Peyer's patch (tissue), 4 donors: ENCODE results near the gene SUN5. TPM values are rescaled to one million over a fixed set of nuclear protein-coding genes. Genes with fewer than 3 reads are reported as not detected.

Experiments
- DNase-seq, 3 donors: peaks; one replicate each; pipeline ENCODE4 v3.0.0-alpha.2; 2017 to 2019
- H3K27ac ChIP-seq, 4 donors: fragments of 200-600 bp; sonication (generic); one replicate each; pipeline ENCODE4 v1.5.1; 2016 to 2019
- H3K27me3 ChIP-seq, 2 donors: fragments of 200-600 bp; sonication (generic); one replicate each; pipeline ENCODE4 v1.5.1; 2019
- H3K36me3 ChIP-seq, 3 donors: fragments of 200-600 bp; sonication (generic); one replicate each; pipeline ENCODE4 v1.5.1; 2016 to 2019
- H3K4me1 ChIP-seq, 4 donors: fragments of 200-600 bp; sonication (generic); one replicate each; pipeline ENCODE4 v1.5.1; 2016 to 2019
- H3K4me3 ChIP-seq, 4 donors: fragments of 200-600 bp; sonication (generic); 1 replicate in 3 of 4; 2 replicates in 1 of 4; pipeline ENCODE4 v1.5.1; 2016 to 2019; ENCODE audit warnings: mild to moderate bottlenecking in 1 of 4
- H3K9me3 ChIP-seq, 4 donors: fragments of 200-600 bp; sonication (generic); one replicate each; pipeline ENCODE4 v1.5.1; 2016 to 2019; ENCODE audit warnings: mild to moderate bottlenecking in 1 of 4
- POLR2A ChIP-seq, 2 donors: fragments of 450-650 bp; IDR thresholded peaks; one replicate each; pipeline ENCODE4 v1.5.1; 2017; ENCODE audit warnings: antibody characterized with exemption in 2 of 2, mild to moderate bottlenecking in 2 of 2, moderate library complexity in 2 of 2
- total RNA-seq, 4 donors: library from RNA; depleted of rRNA; stranded (reverse); fragments of >200 nt; gene quantifications; one replicate each; pipeline ENCODE4 v1.1.0, GENCODE V29; 2016
- TF ChIP-seq, protein P1 (sequence below), 6 experiments: fragments of 450-650 bp in 4 of 6; fragments of 200-600 bp in 2 of 6; sonication (generic) in 1 of 6; IDR thresholded peaks; one replicate each; pipeline ENCODE4 v1.5.1; 2017 to 2019; ENCODE audit warnings: antibody characterized with exemption in 6 of 6, mild to moderate bottlenecking in 3 of 6, moderate library complexity in 1 of 6

SUN5 gene
- total RNA-seq, 4 donors from 2014 or later: not detected

DNA sequence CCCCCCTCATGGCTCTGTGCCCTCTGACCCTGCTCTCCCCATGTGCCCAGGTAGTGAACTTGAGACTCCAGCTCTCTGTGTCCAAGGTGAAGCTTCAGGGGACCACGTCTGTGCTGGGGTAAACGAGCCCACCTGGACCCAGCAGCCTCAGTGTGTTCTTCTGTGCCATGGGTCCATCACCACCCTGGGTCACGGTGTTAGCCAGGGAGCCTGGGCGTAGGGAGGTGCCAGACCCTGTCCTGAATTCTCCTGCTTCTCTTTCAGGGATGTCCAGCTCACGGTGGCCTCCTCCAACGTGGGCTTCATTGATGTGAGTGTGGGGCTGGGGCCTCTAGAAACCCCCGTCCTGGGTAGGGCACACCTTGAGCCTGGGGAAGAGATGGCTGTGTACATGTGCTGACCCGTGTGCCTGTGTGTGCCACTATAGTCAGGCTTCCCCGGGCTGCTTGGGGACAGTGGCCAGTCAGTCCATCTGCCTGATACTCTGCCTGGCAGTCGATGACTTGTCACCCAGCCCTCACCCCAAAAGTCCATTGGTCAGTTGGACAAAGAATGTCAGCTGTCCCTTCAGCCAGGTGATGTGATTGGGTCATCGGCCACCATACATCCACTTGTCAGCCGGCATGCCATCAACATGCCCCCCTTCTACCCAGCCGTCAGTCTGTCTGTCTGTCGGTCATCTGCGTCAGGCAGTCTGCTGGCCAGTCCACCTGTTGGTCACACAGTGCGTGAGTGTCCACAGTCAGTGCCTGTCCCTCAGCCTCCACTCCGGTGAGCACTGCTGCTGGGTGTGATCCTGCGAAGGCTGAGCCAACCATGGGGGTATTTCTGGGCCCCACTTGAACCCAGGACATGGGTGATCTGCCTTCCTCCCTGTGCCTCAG is 16.3 kb upstream of the SUN5 start:
- H3K4me1 ChIP-seq: no peaks in the 10 kb centered on the region
- H3K27me3 ChIP-seq: no peaks in the 10 kb centered on the region
- H3K9me3 ChIP-seq: no peaks in the 10 kb centered on the region
- DNase-seq: no peak
- TF ChIP-seq, protein P1, sequence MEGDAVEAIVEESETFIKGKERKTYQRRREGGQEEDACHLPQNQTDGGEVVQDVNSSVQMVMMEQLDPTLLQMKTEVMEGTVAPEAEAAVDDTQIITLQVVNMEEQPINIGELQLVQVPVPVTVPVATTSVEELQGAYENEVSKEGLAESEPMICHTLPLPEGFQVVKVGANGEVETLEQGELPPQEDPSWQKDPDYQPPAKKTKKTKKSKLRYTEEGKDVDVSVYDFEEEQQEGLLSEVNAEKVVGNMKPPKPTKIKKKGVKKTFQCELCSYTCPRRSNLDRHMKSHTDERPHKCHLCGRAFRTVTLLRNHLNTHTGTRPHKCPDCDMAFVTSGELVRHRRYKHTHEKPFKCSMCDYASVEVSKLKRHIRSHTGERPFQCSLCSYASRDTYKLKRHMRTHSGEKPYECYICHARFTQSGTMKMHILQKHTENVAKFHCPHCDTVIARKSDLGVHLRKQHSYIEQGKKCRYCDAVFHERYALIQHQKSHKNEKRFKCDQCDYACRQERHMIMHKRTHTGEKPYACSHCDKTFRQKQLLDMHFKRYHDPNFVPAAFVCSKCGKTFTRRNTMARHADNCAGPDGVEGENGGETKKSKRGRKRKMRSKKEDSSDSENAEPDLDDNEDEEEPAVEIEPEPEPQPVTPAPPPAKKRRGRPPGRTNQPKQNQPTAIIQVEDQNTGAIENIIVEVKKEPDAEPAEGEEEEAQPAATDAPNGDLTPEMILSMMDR (IDR thresholded peaks at IDR 0.05): no peak
- H3K4me3 ChIP-seq: no peak overlapping the region
- no peaks in the 10 kb centered on the region for H3K36me3 ChIP-seq
- no peak overlapping the region for H3K27ac ChIP-seq

DNA sequence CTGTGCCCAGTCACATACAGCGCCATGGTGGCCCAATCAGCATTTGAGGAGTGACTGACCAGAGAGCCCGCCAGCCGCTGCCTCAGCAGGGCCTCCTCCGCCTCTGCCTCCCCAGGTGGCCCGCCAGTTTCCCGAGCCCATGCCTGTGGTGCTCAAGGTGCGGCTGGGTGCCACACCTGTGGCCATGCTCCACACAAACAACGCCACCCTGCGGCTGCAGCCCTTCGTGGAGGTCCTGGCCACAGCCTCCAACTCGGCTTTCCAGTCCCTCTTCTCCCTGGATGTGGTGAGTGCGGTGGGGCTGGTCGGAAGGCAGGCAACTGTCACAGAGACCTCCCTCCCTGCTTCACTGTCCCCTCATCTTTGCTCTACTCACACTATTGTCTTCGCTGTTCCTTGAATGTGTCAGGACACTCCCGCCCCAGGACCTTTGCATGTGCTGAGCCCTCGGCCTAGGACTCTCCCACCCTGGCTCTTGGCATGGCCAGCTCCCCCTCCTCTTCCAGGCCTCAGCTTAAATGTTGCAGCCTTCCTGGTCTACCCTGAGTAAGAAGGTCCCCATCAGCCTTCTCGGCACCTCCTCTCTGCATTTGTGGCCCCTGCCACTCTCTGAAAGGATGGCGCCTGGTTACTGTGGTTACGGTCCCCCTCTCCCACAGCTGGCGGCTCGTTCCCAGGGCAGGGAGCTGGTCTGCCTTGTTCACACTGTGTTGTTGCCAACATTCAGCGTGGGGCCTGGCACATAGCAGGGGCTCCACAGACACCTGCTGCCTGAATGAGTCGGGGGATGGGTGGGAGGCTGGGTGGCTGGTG is 15.4 kb upstream of the SUN5 start:
- Histone ChIP-seq H3K27ac (no peak overlapping the region), H3K4me1 (no peaks in the 10 kb centered on the region), H3K36me3 (no peaks in the 10 kb centered on the region), H3K27me3 (no peaks in the 10 kb centered on the region), H3K4me3 (no peak overlapping the region), H3K9me3 (no peaks in the 10 kb centered on the region)
- TF ChIP-seq POLR2A (IDR thresholded peaks at IDR 0.05): no peak
- TF ChIP-seq, protein P1 (IDR thresholded peaks at IDR 0.05): no peak
- DNase-seq: no peak

DNA sequence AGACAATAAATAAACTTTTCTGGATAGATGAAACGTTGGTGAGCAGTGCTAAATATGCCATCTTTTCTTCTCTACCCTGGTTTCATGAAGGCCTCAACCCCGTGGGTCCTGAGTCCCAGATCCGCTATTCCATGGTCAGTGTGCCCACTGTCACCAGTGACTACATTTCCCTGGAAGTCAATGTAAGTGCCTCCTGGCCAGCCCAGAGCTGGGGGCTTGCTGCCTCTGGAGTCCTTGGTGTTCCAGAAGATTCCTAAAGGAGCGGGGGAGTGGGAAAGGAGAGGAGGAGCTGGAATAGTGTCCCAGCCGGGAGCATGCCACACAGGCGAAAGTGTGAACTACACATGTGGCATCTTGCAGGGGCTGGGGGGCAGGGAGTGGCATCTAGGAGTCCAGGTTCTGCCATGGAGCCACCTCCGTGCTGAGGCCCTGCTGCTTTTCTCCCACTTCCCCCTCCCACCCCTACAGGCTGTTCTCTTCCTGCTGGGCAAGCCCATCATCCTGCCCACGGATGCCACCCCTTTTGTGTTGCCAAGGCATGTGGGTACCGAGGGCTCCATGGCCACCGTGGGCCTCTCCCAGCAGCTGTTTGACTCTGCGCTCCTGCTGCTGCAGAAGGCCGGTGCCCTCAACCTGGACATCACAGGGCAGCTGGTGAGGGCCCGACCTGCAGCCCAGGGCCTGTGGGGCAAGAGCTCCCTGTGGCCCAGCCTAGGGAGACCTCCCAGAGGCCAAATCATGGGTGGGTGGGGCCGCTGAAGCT is 14.1 kb upstream of the SUN5 start:
- Histone ChIP-seq H3K27ac (peak overlapping the region in 1 of 4 donors; percentile 2), H3K4me3 (no peak overlapping the region), H3K9me3 (no peaks in the 10 kb centered on the region), H3K27me3 (no peaks in the 10 kb centered on the region), H3K4me1 (no peaks in the 10 kb centered on the region), H3K36me3 (no peaks in the 10 kb centered on the region)
- no peak for TF ChIP-seq POLR2A (IDR thresholded peaks at IDR 0.05)
- TF ChIP-seq, protein P1 (IDR thresholded peaks at IDR 0.05): no peak
- peak in 1 of 3 donors; percentile 35 for DNase-seq

DNA sequence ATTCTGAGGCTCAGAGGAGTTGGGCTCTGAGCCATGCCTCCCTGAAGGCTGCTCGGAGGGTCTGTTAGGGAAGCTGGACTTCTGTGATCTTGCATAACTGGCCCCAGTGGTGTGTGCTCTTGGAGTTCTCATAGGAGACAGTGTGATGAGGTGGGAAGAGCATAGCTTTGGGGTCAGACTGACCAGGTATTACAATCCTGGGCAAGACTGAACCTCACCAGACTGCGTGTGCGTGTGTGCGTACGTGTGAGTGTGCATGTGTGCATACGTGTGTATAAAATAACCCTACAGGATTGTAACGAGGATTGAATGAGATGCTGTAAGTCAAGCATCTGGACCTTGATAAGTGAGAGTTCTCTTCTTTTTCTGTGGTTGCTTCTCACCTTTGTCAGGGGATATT is 13.3 kb upstream of the SUN5 start:
- no peaks in the 10 kb centered on the region for H3K9me3 ChIP-seq
- no peak for DNase-seq
- TF ChIP-seq POLR2A (IDR thresholded peaks at IDR 0.05): no peak
- TF ChIP-seq, protein P1 (IDR thresholded peaks at IDR 0.05): no peak
- H3K27me3 ChIP-seq: no peaks in the 10 kb centered on the region
- no peak overlapping the region for H3K4me3 ChIP-seq
- no peak overlapping the region for H3K27ac ChIP-seq
- no peaks in the 10 kb centered on the region for H3K4me1 ChIP-seq
- H3K36me3 ChIP-seq: no peaks in the 10 kb centered on the region

DNA sequence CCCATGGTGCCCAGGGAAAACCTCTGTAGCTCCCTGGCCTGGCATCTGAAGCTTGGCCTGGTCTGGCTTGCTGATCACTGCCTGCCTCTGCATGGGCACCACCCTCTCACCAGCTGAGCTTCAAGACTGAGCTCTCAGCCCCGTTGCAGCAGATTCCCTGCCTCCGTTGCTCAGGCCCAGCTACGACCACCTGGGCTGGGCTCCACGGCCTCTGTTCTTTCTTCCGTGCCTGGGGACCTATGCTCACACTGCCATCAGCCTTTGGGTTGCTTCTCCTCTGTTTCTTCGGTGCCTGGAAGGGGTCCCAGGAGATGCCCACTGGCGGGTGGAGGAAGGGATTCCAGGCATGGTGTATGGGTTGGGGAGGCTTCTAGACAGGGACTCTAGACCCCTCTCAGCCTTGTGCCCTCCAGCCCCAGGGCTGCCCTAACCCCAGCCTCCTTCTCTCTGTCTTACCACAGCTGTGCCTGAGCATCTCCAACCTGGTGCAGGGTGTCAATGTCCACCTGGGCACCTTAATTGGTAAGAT is 12.4 kb upstream of the SUN5 start:
- Histone ChIP-seq H3K27ac (no peak overlapping the region), H3K27me3 (no peaks in the 10 kb centered on the region), H3K9me3 (no peaks in the 10 kb centered on the region), H3K4me1 (no peaks in the 10 kb centered on the region), H3K4me3 (no peak overlapping the region), H3K36me3 (no peaks in the 10 kb centered on the region)
- DNase-seq: peak in 1 of 3 donors; percentile 34
- TF ChIP-seq, protein P1 (IDR thresholded peaks at IDR 0.05): no peak
- TF ChIP-seq POLR2A (IDR thresholded peaks at IDR 0.05): no peak
